ENCODE data around the gene SPOCD1.

SPOCD1 gene

DNA sequence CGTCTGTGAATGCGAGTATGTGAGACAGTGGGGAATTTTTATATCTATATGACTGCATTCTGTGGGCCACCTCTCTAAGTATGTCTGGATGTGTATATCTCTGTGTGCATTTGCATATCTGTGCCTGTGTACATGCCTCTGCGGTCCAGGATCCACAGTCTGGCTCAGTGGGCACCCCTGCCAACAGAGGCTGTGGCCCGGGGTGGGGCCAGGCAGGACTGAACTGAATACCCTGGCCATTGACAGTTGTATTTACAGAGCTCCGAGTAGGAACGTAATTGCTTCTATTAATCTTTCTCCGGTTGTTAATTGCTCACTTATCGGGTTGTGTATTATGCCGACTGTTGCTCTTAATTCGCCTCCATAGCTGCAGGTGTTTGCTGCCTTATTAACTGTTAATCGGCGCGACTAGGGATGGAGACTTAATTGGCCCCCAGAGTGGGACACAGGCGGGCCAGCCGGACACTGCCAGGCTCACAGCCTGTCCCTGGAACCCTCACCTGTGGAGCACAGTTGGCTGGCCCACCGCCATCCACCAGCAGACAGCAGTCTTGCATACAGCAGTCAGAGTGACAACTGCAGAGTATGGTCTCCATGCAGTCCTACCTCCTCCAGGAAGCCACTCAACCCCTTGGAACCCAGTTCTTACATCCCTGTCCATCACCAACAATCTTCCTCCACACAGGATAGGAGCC is 29.3 kb downstream of the SPOCD1 start:
- FAIRE-seq, result no peak

GRCh38 chr1:31785947-31786290 is 29.9 kb downstream of the SPOCD1 start:
- FAIRE-seq, result no peak

DNA sequence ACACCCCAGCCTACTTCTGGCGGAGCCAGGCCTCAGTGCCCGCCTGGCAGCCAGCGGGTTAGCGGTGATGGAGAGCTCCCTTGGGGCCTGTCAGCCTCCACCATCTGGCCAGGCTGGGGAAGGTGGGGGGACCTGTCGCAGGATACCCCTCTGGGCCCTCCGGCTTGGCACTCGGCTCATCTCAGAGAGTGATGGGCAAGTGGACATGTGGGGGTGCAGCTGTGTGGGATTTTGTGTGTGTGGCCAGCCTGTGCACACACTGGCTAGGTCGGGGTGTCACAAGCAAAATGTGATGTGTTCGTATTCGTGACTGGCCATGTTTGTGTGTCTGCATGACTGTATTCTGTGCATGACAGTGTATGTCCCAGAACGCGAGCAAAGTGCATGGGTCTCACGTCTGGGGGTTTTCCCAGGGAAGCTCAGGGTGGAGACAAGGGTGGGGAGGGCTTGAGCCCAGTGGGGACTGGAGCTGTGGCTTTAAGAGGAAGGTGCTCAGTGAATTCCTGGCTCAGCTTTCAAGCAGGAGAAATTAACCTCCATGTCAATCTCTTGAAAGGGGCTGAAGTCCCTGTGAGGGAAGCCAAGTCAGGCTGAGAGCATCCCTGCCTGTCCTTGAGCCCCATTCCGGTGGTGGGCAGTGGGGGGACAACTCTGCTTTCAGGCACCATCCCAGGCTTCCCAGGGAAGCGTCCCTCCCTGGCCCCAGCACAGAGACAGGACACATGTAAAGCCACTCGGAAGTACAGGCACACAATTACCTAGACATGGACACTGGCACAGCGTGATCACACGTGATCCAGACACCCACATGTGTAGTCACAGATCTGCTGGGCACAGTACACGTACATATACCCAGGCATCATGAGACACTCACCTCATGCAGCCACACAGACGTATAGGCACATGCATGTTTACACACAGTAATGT is 30.5 kb downstream of the SPOCD1 start:
- no peak for FAIRE-seq

DNA sequence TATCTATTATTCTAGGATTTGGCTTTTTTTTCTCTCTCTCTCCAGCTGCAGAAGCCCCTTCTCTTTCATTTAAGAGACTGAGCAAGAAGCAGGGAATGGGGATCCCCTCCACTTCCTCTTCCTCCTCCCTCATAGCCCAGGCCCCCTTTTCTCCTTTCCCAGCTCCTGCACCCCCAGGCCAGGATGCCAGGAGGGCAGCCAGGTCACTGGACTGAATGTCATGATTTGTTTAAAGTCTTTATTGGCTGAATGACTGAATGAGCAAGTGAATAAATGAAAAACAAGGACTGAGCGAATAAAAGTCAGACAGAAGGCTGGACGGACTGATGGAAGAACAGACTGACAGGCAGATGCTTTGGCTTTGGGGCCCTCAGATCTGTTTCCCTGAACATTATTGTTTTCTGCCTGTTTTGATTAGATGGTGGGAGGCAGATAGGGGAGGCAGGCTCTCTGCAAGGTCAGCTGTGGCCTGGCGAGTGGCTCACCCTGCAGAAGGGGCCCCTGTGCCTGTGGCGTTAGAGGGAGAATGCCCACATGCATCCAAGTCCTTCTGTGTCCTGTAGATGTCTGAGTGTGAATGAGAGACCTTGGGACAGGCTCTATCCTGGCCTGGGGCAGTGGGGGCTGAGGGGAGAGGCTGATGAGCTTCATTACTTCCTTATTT is 31.3 kb downstream of the SPOCD1 start:
- no peak for FAIRE-seq

DNA sequence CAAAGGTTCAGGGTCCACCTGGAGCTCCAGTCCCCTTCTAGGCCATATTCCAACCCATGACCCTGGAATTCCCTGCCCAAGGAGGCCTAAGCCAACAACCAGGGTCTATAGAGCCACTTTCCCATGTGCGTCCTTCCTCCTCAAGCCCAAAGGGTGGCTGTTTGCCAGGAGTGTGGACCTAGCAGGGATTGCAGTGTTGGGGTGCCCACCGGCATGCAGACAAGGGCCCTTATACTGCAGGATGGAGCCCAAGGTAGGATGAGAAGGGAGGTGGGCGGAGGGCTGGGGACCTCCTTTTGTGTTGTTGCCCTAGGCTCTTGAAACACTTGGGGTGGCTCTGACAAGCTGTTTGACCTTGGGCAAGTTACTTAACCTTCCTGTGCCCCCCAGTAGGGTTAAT is 32.0 kb downstream of the SPOCD1 start:
- FAIRE-seq, result no peak

DNA sequence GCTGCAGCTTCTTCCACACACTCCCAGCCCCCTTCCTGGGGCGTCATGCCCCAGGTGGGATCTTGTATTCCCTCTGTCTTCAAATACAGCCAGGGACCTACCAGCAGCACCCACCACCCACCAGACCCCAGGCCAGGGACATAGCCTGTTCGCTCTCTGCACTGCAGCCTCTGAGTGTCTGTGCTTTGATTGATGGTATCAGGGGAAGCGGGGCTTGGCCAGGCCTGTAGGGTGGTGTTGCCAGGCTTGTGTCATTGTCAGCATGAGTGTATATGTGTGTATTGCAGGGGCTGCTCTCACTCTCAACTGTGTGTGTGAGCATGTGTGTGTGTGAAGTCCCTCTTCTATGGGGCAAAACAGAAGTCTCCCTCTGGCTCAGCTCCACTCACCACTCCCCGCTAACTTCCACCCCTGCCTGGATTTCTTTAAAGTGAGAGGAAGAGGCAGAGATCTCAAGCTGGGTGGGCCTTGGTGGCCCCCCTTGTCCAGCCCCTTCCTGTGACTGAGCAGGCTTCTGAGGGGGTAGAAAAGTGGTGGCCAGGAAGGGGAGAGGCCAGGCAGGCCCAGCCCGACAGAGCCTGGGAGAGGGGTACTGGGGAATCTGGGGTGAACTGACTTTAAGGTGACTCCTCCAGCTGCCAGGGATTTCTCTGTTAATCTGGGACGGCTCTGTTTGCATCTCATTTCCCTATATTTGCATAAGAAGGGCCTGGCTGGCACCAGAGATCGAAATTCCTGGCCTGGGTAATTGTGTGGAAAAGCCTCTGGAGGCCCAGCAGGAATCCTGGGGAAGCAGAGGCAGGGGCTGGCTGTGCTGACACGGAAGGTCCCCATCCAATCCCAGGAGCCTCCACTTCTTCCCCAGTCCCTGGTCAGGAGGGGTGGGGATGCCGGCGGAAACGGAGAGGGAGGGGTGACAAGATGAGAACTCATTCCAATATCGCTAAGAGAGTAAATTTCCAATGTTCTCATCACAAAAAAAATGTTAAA is 33.1 kb downstream of the SPOCD1 start:
- FAIRE-seq, result no peak

- FAIRE-seq, result no peak
Observed at GRCh38 chr1:31781756-31782371, 34.0 kb downstream of the SPOCD1 start.

DNA sequence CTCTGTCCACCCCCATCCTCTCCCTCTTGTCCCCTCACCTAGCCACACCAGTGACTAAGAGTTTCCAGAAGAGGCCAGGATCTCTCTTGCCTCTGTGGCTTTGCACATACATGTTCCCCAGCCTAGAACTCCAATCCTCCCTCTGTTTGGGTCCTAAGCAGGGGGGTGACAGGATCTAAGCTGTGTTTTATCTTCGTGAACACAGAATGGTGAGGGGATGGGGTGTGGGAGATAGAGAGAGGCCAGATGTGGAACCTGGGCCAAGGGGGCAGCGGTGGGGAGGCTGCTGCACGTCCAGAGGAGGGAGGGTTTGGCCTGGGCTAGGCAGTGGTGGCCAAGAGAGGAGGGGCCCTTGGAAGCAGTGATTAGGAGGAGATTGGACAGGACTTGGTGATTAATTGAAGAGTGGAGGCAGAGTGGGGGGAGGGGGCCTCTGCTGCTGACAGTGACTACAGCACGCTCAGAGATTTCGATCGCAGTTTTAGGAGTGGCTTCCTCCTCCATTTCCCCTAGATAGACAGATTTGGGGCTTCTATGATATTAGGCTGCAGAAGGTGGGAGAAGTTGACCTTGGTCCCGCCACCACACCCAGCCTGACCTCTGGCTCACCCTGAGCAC is 34.6 kb downstream of the SPOCD1 start:
- no peak for FAIRE-seq

- no peak for FAIRE-seq
Observed at GRCh38 chr1:31780632-31781031, 35.2 kb downstream of the SPOCD1 start.

GRCh38 chr1:31779687-31780086 is 36.1 kb downstream of the SPOCD1 start:
- no peak for FAIRE-seq

- no peak for FAIRE-seq
Observed at GRCh38 chr1:31778763-31779488, 36.9 kb downstream of the SPOCD1 start.

DNA sequence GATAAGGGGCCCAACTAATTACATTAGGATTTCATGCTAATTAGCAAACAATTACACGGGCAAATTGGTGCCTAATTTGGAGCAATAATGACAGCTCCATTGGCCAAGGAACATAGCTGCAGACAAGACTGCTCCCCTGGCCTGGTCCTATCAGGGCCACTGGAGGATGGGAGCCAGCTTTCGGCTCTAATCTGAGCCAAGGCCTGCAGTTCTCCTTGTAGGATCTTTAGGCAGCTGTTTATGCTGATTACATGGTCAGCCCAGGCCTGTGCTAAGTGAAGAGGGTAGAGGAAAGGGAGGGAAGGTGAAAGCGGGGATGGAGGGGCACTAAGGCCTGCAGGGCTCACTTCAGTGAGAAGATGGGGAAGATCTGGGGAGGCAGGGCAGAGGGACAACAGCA is 39.3 kb downstream of the SPOCD1 start:
- FAIRE-seq, result no peak

DNA sequence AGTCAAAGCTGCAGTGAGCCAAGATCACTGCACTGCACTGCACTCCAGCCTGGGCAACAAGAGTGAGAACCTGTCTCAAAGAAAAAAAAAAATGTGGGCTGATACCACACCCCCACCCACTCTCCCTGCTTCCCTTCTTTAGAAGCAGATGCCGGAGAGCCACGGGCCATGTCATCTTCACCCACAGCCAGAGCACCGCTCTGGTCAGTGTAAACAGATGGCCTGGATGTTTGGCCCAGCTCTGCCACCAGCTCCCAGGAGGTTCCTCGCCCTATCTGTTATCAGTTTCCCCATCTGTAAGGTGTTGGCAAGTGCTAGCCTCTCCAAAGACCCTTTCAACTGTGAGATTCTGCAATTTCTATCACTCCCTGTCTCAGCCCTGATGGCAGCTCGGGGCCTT is 39.8 kb downstream of the SPOCD1 start:
- FAIRE-seq, result no peak

DNA sequence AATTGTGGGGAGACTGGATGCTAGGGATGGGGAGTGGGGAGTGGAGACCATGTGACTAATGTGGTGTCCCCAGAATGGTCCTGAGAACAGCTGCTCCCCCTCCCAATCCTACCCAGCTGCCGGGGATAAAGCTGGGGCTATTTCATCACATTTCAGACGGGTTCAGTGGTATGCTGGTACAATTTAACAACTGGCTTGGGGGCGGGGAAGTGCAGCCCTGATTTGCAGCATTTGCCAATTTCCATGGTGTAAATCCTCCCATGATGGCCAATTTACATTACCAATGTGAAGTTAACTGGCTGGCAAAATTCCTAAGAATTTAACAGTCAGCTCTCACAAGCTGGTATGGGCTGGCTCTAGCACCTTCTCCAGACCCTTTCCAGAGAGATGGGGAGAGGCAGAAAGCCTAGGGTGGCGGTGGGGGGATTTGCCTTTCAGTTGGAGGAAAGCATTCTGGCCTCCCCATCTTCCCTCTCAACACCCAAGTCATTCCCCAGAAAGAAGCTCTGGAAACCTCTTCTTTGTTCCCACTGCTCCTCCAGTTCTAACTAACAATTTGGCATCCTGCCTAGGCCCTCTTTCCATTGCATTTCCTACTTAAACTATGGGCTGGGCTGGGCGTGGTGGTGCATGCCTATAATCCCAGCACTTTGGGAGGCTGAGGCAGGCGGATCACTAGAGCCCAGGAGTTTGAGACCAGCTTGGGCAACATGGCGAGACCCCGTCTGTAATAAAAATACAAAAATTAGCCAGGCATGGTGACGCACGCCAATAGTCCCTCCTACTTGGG is 40.4 kb downstream of the SPOCD1 start:
- no peak for FAIRE-seq

DNA sequence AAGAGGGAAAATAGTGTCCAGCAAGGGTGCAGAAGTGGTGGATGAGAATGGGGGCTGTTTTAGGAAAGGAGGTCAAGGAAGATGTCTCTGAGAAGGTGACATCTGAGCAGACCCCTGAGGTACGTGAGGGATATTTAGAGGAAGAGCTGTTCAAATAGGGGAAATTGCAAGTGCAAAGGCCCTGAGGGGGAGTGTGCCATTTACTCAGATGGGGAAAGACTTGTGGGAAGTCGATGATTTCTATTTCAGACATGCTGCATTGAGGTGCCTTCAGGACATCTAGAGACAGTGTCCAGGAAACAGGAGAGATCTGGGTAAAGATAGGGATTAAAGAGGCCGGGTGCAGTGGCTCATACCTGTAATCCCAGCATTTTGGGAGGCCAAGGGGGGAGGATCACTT is 41.3 kb downstream of the SPOCD1 start:
- no peak for FAIRE-seq

GRCh38 chr1:31773861-31774260 is 42.0 kb downstream of the SPOCD1 start:
- no peak for FAIRE-seq

- no peak for FAIRE-seq
Observed at GRCh38 chr1:31772669-31773248, 43.1 kb downstream of the SPOCD1 start.

DNA sequence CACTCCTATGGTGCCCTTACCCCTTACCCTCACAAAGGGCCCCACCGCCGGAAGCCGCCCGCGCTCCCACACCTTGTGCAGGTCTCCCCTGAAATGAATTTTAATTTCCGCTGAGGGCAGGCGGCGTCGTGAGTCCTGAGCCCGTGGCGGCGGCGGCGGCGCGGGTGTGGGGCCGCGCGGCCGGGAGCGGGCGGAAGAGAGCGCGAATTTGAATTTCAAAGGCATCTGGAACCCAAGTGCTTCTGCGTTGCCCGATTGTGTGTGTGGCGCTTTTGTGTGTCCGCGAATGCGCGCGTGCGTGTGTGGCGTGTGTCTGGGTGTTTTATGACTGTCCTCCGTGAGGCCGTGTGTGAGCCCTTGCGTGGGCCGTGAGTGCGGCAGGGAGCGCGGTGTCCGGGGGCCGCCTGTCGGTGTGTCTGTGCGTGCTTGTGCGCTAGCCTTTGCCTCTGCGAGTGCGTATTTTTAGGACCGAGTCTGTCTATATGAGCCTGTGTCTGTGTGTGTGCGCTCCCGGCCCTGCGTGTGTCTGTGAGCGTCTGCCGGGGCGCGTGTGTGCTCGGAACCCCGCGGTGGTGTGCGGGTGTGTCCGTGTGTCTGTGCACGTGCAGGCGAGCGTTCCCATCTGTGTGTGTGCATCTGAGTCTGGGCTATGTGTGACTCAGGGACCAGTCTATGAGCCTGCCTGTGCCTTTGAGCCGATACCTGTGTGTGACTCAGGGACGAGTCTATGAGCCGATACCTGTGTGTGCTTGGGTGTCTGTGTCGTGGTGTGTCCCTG is 43.7 kb downstream of the SPOCD1 start:
- no peak for FAIRE-seq
